GM12872 (cell line): ENCODE results near the gene EYA2.

Experiments
- TF ChIP-seq, protein P1 (sequence below): IDR thresholded peaks from 3 replicates; pipeline ENCODE4 v1.5.1; 2011; ENCODE audit warnings: low read depth, mild to moderate bottlenecking, low read length, moderate library complexity; ENCODE audit not compliant: insufficient read depth

The EYA2 gene

DNA sequence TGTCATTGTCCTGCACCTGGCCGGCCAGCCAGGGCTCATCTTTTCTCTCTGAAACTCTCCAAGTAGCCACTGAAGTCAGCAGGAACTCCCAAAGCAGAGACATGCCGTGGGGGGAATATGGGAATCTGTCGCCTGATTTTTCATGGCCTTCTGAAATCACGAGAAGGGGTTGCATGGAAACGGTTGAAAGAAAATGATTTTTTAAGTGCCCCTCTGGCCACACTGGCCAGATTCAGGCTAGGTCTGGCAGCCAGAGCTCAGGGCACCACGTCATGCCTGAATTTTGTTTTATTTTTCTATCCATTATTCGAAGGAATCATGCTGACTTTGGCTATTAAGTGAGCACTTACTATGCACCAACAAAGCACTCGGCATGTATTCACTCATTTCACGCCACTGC lies 65.2 kb downstream of the EYA2 start:
- TF ChIP-seq, protein P1, sequence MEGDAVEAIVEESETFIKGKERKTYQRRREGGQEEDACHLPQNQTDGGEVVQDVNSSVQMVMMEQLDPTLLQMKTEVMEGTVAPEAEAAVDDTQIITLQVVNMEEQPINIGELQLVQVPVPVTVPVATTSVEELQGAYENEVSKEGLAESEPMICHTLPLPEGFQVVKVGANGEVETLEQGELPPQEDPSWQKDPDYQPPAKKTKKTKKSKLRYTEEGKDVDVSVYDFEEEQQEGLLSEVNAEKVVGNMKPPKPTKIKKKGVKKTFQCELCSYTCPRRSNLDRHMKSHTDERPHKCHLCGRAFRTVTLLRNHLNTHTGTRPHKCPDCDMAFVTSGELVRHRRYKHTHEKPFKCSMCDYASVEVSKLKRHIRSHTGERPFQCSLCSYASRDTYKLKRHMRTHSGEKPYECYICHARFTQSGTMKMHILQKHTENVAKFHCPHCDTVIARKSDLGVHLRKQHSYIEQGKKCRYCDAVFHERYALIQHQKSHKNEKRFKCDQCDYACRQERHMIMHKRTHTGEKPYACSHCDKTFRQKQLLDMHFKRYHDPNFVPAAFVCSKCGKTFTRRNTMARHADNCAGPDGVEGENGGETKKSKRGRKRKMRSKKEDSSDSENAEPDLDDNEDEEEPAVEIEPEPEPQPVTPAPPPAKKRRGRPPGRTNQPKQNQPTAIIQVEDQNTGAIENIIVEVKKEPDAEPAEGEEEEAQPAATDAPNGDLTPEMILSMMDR, result no peak

DNA sequence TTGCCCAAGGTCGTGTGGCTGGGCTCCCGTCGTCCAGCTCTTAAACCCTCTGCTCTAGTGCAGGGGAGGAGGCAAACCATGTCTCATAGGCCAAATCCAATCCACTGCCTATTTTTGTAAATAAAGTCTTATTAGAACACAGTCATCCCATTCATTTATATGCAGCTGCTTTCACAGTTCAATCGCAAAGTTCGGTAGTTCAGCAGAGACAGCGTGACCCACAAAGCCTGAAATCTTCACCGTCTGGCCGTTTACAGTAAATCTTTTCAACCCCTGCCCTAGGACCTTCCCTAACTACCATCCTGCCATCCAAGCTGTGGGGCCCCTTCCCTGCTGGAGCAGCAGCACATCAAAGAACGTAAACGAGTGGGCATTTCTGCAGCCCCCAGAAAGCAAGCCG lies 65.9 kb downstream of the EYA2 start:
- TF ChIP-seq, protein P1, result no peak

DNA sequence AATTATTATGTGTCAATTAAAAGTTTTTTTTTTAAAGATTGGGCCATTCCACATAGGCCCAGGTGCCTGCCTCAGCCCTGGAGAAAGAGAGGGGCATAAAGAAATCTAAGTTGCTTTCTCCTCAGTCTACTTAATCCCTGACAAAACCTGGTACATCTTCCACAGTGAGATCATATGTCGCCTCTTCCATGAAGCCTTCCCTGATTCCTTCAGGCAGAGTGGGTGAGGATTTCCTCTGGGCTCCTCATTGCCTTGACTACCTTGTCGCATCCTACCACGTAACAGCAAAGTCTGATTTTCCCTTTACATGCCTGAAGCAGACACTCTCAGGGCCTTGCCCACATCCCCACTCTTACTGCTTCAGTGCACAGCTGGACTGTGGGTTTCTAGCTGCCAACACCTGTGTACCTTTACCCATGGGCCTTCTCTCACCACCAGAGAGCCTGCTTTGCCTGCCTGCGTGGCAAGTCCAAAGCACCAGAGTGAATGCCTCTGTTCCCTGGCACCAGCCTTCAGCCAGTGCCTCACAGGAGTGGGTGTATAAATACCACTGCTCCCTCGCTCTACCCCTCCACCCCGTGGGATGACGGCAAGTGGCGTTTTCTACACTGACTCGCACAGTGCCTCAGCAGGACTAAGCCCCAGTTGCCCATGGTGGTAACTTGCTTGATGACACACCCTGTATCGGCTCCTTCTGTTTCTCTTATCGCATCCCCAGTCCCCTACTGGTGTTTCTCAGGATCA lies 68.0 kb downstream of the EYA2 start:
- TF ChIP-seq, protein P1, result no peak

DNA sequence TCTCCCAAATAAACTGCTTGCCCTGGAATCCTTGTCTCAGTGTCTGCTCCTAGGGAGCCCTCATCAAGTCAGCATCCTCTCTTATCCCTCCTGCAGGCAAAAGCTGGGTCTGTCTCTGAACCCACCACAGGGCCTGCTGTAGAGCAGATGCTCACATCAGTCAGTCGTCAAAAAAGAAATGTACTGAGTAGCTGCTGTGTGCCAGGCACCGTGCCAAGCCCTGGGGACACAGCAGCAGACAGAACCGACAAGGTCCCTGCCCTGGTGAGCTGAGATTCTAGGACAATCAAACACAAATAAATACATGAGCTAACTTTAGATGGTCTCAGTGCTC lies 68.5 kb downstream of the EYA2 start:
- TF ChIP-seq, protein P1, result no peak

DNA sequence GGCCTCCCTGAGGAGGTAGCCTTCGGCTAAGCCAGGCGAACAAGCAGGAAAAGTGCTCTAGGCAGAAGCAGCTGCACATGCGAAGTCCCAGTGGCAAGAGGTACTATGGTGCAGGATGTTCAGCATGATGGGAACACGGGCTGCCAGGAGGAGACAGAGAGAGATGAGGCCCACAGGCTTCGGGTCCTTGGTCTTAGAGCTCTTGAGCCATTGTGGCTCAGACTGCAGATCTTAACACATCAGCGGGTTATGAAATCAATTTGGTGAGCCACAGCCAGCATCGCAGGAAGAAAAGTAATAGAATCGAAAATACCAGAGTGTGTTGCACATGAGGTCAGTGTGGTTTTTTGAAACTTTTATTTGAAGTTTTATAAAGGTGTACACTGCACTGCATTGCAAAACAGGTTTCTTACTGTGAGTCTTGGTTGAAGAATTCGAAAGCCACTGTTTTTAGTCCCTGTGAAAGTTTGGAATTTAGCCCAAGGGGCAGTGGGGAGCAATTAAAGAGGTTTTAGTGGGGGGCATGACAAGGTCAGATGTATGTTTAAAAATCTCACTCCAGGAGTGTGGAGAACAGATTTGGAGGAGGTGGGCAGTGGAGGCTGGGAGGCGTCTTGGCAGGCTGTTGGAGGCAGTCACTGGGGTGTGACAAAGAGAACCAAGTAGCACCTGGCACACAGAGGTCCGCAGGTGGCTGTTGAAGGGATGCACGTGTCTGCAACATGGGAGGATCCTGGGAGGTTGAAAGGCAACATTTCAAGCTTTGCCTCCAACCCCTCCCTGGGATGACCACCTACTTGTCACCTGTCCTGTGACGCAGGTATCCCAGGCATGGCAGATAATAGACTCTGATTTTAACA lies 69.3 kb downstream of the EYA2 start:
- TF ChIP-seq, protein P1, result no peak

DNA sequence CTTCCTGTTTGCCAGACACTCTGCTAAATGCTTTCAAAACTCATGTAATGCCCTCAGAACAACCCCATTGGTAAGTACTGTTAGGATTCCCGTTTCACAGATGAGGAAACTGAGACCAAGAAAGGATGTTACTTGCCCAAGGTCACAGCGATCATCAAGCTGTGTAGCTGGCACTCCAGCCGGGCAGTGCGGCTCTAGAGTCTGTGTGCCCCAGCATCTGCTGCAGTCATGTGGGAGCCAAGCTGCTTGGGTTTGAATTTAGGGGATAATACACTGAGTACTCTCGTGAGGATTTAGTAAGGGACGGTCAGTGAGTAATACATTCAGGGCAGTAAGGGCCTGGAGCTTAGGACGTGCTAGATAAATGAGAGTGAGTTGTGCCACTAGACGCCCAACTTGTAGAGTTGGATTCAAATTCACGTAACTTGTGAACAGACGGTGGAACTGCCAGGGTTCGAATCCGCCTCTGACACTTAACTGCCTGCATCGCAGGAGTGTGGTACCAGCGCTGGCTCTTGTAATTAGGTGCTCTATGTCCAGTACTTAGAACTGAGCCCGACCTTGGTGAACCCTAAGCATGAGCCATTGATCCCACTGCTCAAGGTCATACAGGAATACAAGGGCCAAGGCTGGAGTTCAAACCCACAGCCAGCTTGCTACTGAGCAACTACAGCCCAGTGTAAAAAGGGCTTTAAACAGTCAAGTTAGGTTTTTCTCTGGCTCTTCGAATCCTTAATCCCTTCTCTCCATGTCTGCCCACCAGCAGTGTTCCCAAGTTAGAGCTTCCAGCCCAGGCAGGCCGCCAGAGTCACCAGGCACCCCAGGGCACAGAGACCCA lies 70.2 kb downstream of the EYA2 start:
- TF ChIP-seq, protein P1, result no peak

DNA sequence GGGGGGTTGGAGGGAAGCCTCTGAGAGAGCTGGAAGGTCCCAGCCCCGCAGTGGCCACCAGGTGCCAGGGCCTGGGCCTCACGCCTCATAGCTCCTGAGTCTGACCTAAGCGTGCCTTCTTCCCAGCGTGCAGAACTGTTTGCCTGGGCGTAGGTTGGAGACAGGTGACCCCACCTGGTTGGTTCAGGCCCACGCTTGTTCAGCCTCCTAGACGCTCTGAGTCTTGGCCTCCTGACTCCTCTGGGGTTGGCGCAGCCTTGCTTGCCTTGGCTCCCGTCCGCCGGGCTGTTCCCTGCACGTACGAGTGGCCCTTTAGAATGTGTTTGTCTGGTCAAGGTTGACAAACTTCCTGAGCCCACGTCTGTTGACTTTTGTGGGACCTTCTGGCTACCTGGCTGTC lies 70.8 kb downstream of the EYA2 start:
- TF ChIP-seq, protein P1, result no peak
